SK-N-SH treated with all-trans-retinoic acid at 6 μM for 48 hours (cell line): Measurements from ENCODE around the gene ATP8A2.
"Not testable (repeated sequence)": the region's sequence is repeated elsewhere in the genome, so short reads cannot be mapped to it uniquely, and the experiment has no call there.

Experiments used
- ATAC-seq: fragments of 200-7000 bp; cut with Tn5 transposase; 3 replicates; pipeline ENCODE4 v1.9.1; 2020; ENCODE audit warnings: mild to moderate bottlenecking, moderate library complexity
- BACH2 ChIP-seq: fragments of 250-450 bp; sonication (Bioruptor Pico); IDR thresholded peaks from 2 replicates; pipeline ENCODE4 v1.9.0; 2021; ENCODE audit warnings: mild to moderate bottlenecking, borderline replicate concordance
- CSRNP3 ChIP-seq: fragments of 250-450 bp; sonication (Bioruptor Pico); IDR thresholded peaks from 2 replicates; pipeline ENCODE4 v1.5.1; 2021; ENCODE audit warnings: mild to moderate bottlenecking, moderate library complexity
- GLIS3 ChIP-seq: fragments of 250-450 bp; sonication (Bioruptor Pico); IDR thresholded peaks from 2 replicates; pipeline ENCODE4 v1.5.0; 2020; ENCODE audit warnings: mild to moderate bottlenecking, moderate library complexity
- ISL1 ChIP-seq: fragments of 250-450 bp; sonication (Bioruptor Pico); IDR thresholded peaks from 2 replicates; pipeline ENCODE4 v2.1.2; 2022; ENCODE audit warnings: mild to moderate bottlenecking, moderate library complexity
- OSR1 ChIP-seq: fragments of 250-450 bp; sonication (Bioruptor Pico); IDR thresholded peaks from 2 replicates; pipeline ENCODE4 v1.8.0; 2022; ENCODE audit warnings: moderate library complexity, mild to moderate bottlenecking, inconsistent platforms
- PATZ1 ChIP-seq: fragments of 250-450 bp; sonication (Bioruptor Pico); IDR thresholded peaks from 2 replicates; pipeline ENCODE4 v1.8.0; 2020; ENCODE audit warnings: mild to moderate bottlenecking, moderate library complexity, borderline replicate concordance
- POU6F1 ChIP-seq: fragments of 250-450 bp; sonication (Bioruptor Pico); IDR thresholded peaks from 2 replicates; pipeline ENCODE4 v1.8.0; 2021; ENCODE audit warnings: low read depth, mild to moderate bottlenecking, moderate library complexity, borderline replicate concordance
- PPARA ChIP-seq: fragments of 250-450 bp; sonication (Bioruptor Pico); IDR thresholded peaks from 2 replicates; pipeline ENCODE4 v1.5.0; 2020; ENCODE audit warnings: mild to moderate bottlenecking, borderline replicate concordance
- RARB ChIP-seq: fragments of 250-450 bp; sonication (Bioruptor Pico); IDR thresholded peaks from 2 replicates; pipeline ENCODE4 v1.8.0; 2021; ENCODE audit warnings: mild to moderate bottlenecking, moderate library complexity
- SNAI2 ChIP-seq: fragments of 250-450 bp; sonication (Bioruptor Pico); IDR thresholded peaks from 2 replicates; pipeline ENCODE4 v1.5.0; 2020; ENCODE audit warnings: mild to moderate bottlenecking, moderate library complexity
- TCF4 ChIP-seq: fragments of 250-450 bp; sonication (Bioruptor Pico); IDR thresholded peaks from 2 replicates; pipeline ENCODE4 v1.8.0; 2021; ENCODE audit warnings: mild to moderate bottlenecking, moderate library complexity, borderline replicate concordance
- TOX ChIP-seq: fragments of 250-450 bp; sonication (Bioruptor Pico); IDR thresholded peaks from 2 replicates; pipeline ENCODE4 v1.8.0; 2021; ENCODE audit warnings: mild to moderate bottlenecking, moderate library complexity, borderline replicate concordance
- ZC3H10 ChIP-seq: fragments of 250-450 bp; sonication (Bioruptor Pico); IDR thresholded peaks from 2 replicates; pipeline ENCODE4 v1.5.1; 2021; ENCODE audit warnings: mild to moderate bottlenecking, moderate library complexity
- ZNF565 ChIP-seq: fragments of 450-650 bp; formaldehyde crosslinking; conservative IDR thresholded peaks from 2 replicates; pipeline ENCODE4 v1.5.0; 2020; ENCODE audit warnings: low read depth, mild to moderate bottlenecking, moderate library complexity
- ZNF70 ChIP-seq: fragments of 450-650 bp; formaldehyde crosslinking; IDR thresholded peaks from 2 replicates; pipeline ENCODE4 v1.5.0; 2020; ENCODE audit warnings: mild to moderate bottlenecking, moderate library complexity
- ZNF8 ChIP-seq: fragments of 450-650 bp; formaldehyde crosslinking; IDR thresholded peaks from 2 replicates; pipeline ENCODE4 v1.5.0; 2020; ENCODE audit warnings: mild to moderate bottlenecking, moderate library complexity
- TF ChIP-seq, protein P1 (sequence below): fragments of 250-450 bp; sonication (Bioruptor Pico); IDR thresholded peaks from 2 replicates; pipeline ENCODE4 v1.5.1; 2020; ENCODE audit warnings: low read depth, mild to moderate bottlenecking, moderate library complexity
- TF ChIP-seq, protein P2 (sequence below): fragments of 250-450 bp; sonication (Bioruptor Pico); IDR thresholded peaks from 2 replicates; pipeline ENCODE4 v1.5.0; 2020; ENCODE audit warnings: mild to moderate bottlenecking, moderate library complexity

ATP8A2 gene

GRCh38 chr13:25821776-25822175 is 450.0 kb downstream of the ATP8A2 start (continued):
- TF ChIP-seq CSRNP3: no peak
- no peak for TF ChIP-seq TCF4 (CRISPR knock-in tag)
- no peak for TF ChIP-seq PATZ1 (CRISPR knock-in tag)
- TF ChIP-seq, protein P1, sequence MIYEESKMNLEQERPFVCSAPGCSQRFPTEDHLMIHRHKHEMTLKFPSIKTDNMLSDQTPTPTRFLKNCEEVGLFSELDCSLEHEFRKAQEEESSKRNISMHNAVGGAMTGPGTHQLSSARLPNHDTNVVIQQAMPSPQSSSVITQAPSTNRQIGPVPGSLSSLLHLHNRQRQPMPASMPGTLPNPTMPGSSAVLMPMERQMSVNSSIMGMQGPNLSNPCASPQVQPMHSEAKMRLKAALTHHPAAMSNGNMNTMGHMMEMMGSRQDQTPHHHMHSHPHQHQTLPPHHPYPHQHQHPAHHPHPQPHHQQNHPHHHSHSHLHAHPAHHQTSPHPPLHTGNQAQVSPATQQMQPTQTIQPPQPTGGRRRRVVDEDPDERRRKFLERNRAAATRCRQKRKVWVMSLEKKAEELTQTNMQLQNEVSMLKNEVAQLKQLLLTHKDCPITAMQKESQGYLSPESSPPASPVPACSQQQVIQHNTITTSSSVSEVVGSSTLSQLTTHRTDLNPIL (CRISPR knock-in tag): no peak
- TF ChIP-seq ISL1: no peak
- no peak for TF ChIP-seq RARB (CRISPR knock-in tag)
- no peak for TF ChIP-seq TOX (CRISPR knock-in tag)
- no peak for TF ChIP-seq ZC3H10 (CRISPR knock-in tag)
- no peak for TF ChIP-seq OSR1 (CRISPR knock-in tag)
- no peak for TF ChIP-seq SNAI2

DNA sequence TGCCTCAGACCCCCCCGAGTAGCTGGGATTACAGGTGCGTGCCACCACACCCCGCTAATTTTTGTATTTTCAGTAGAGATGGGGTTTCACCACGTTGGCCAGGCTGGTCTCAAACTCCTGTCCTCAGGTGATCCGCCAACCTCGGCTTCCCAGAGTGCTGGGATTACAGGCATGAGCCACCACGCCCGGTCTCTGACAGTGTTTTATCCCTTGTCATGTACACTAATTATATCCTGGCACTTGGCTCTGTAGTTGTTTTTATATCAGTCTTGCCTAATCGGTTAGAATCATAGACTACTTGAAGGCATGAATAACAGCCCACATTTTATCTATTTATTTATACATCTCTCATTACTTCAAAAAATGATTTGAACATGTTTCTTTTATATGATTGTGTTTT is 455.4 kb downstream of the ATP8A2 start:
- ATAC-seq: not testable (repeated sequence)

GRCh38 chr13:25827831-25828465 is 456.2 kb downstream of the ATP8A2 start:
- ATAC-seq: no peak
- TF ChIP-seq PPARA (CRISPR knock-in tag) (no peak), BACH2 (CRISPR knock-in tag) (no peak), TOX (CRISPR knock-in tag) (no peak), ZC3H10 (CRISPR knock-in tag) (no peak), TCF4 (CRISPR knock-in tag) (no peak), ZNF565 (no peak), SNAI2 (no peak), GLIS3 (no peak), PATZ1 (CRISPR knock-in tag) (no peak), ZNF8 (CRISPR knock-in tag) (no peak), POU6F1 (no peak), ZNF70 (no peak), RARB (CRISPR knock-in tag) (no peak)
- TF ChIP-seq, protein P1 (CRISPR knock-in tag): no peak
- TF ChIP-seq, protein P2, sequence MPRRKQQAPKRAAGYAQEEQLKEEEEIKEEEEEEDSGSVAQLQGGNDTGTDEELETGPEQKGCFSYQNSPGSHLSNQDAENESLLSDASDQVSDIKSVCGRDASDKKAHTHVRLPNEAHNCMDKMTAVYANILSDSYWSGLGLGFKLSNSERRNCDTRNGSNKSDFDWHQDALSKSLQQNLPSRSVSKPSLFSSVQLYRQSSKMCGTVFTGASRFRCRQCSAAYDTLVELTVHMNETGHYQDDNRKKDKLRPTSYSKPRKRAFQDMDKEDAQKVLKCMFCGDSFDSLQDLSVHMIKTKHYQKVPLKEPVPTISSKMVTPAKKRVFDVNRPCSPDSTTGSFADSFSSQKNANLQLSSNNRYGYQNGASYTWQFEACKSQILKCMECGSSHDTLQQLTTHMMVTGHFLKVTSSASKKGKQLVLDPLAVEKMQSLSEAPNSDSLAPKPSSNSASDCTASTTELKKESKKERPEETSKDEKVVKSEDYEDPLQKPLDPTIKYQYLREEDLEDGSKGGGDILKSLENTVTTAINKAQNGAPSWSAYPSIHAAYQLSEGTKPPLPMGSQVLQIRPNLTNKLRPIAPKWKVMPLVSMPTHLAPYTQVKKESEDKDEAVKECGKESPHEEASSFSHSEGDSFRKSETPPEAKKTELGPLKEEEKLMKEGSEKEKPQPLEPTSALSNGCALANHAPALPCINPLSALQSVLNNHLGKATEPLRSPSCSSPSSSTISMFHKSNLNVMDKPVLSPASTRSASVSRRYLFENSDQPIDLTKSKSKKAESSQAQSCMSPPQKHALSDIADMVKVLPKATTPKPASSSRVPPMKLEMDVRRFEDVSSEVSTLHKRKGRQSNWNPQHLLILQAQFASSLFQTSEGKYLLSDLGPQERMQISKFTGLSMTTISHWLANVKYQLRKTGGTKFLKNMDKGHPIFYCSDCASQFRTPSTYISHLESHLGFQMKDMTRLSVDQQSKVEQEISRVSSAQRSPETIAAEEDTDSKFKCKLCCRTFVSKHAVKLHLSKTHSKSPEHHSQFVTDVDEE: no peak
